ENCODE measurements around the gene CTNNA1.

GRCh38 chr5:138719811-138720210 lies 33.4 kb upstream of the CTNNA1 start:
- no peak for TF ChIP-seq POLR2A (IDR thresholded peaks at IDR 0.05)
- no peak for TF ChIP-seq CTCF (IDR thresholded peaks at IDR 0.05)

Data from body of pancreas (tissue), 4 donors.